Jurkat, Clone E6-1 (cell line): ENCODE data around the gene HPCAL1.

Source experiments
- DNase-seq: peaks from one replicate; pipeline ENCODE4 v3.0.0-alpha.2; 2011; ENCODE audit warnings: low read depth, low spot score
- H3K4me3 ChIP-seq: 2 replicates; pipeline ENCODE4 v1.5.1; 2011; ENCODE audit warnings: mild to moderate bottlenecking, low read length, control low read depth, moderate library complexity

Gene HPCAL1

DNA sequence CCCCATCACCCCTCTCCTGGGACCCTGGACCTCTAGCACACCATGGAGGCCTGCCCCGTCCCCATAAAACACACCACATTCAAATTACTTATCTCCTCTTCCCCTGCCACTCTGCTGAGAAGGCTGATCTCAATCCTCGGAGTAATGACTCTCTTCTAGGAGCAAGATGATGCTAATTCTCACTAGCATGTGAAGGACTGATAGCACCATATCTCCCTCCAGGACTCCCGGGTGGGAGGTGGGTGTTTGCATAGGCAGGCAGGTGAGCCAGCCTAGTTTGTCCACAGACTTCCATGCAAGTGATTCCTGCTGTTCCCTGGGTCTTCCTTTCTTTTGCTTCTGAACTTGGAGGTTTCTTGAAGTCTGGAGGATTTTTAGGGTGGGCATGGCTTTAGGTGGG lies 40.5 kb downstream of the HPCAL1 start:
- H3K4me3 ChIP-seq = no peak overlapping the region
- DNase-seq = no peak

DNA sequence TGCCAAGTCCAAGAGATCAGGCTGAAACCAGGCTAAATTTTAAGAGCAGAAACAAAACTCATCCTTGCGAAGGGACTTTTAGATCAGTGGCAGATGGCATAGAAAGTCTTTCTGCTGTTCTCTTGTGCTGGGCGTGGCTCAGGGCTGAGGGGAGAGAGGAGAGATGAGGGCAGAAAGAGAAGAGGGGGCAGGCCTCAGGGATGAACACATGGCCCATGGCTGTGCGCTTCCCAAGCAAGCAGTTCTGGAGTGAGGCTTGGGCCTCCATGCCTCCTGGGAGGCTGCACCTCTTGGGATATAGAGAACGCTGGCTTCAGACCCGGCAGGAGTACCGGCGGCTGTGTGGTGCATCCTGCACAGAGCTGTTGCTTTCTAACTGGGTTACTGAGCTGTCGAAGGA lies 41.0 kb downstream of the HPCAL1 start:
- no peak overlapping the region for H3K4me3 ChIP-seq
- no peak for DNase-seq

DNA sequence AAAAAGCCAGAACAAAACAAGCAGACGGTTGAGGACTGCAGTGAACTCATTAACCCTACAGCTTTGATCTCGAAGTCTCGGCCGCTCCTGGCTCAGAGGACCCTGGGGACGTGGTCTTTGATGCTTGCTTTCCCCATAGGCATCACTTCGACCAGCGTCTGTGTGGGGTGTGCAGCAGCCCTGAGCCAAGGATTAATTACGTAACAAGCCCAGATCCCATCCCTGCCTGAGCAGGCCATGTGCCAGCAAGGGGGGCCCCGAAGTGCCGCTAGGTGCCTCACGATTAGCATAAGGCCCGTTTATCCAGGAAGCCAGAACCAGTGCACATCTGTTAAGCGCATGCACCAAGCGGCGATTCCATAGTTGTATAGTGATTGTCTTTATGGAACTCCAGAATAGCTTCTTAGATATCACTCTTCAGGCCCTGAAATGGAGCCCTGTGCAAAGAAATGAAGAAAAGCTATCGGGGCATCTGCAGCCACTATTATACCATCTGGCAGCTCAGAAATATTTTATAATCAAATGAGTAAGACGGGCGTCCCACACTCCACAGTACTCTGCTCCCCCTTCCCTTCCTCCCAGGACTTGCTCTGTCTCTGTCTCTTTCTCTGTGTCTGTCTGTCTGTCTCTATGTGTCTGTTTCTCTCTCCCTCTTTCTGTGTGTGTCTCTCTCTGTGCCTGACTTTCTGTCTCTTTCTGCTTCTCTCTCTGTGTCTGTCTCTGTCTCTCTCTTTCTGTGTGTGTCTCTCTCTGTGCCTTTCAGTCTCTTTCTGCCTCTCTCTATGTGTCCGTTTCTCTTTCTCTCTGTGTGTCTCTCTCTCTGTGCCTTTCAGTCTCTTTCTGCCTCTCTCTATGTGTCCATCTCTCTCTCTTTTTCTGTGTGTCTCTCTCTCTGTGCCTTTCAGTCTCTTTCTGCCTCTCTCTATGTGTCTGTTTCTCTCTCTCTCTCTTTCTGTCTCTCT lies 41.7 kb downstream of the HPCAL1 start:
- DNase-seq = no peak
- no peak overlapping the region for H3K4me3 ChIP-seq

DNA sequence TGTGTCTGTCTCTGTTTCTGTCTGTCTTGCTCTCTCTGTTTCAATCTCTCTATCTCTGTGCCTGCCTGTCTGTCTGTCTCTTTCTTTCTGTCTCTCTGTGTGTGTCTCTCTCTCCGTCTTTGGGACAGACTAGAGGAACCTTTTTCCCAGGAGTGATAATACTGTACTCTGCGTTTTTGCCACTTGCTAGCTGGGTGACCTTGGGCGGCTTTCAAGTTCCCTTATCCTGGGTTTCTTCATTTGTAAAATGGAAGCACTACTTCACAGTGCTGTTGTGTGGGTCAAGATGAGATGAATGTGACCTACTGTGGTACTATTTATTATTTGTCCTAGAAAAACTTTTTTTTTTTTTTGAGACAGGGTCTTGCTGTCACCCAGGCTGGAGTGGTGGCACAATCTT lies 42.4 kb downstream of the HPCAL1 start:
- no peak overlapping the region for H3K4me3 ChIP-seq
- no peak for DNase-seq

DNA sequence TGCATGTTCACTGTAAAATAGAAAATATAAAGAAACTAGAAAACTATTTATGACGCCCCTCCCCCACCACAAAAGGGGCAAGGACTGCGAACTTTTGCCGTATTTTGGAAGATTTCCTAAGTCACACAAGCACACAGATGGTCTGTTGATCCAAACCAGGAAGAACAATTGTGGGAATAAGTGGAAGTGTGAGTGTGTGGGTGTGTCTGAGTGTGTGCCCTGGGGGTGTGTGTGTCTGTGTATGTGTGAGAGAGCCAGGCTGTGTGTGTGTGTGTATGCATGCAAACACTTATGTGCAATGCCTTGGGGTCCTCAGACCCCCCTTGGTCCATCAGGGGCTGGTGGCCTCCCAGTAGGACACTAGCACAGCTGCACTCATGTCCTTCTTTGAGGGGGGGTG lies 43.1 kb downstream of the HPCAL1 start:
- DNase-seq = no peak

DNA sequence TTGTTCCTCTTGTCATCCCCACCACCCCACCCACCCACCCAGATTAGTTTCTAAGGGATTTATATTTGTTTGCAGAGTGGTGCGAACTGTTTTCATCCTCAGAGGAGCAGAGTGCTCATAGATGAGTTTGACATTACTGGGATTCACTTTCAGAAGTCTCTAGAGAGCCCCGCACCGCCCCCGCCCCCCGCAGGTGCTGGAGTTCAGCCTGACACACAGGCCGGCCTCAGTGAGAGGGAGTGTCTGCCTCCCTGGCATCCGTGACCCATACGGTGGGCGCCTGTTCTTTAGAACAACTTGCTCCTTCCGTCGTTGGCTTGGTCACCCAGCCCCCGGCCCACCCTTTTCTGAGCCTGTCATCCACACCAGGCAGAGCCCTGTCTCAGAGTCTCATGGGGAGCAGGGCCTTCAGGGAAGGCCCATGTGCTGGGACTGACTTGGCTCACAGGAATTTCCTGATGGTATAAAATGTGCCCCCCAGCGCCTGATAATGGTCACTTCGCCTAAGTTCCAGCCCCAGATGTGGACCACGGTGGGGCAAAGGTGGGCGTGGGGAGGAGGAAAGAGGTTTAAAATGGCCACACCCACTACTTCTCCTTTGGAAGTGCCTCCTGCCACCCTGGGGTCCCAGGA lies 44.3 kb downstream of the HPCAL1 start:
- no peak for DNase-seq
- H3K4me3 ChIP-seq = no peak overlapping the region

More for the DNA sequence above, 43.1 kb downstream of the HPCAL1 start:
- no peak overlapping the region for H3K4me3 ChIP-seq

DNA sequence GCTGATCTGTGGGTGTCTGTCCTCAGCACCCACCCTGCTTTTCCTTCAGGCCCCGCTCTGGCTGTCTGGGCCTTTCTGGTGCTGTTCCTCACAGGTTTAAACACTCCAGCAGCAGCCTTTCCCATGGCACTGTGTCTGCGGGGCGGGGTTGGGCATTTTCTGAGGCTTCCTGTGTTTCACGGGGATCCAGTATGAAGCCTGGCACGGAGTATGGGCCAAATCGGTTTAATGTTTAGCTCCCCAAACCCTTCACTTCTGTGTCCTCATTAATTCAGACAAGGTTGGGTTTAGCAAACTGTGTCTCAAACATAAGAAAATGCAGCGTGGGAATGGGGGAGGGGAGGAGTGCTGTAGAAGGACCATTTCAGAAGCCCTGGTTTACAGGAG lies 44.9 kb downstream of the HPCAL1 start:
- no peak for DNase-seq

DNA sequence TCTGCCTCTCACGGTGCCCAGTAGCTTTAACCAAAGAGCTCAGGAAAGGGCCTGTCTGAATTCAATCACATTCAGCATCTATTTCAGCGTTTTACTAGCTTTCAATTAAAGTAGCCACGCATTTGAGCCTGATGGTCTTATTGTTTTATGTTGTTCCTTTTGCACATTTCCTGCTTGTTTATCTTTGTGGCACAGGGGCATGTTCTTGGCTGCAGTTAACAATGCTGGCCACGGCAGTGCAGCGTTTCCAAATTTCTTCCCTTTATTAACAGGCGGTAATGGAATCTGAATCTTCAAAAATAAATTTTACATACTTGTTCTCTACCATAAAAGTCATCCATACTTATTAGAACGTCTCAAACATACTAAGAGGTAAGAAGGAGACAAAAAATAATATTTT lies 46.2 kb downstream of the HPCAL1 start:
- H3K4me3 ChIP-seq = no peak overlapping the region
- DNase-seq = no peak

More for the DNA sequence above, 44.9 kb downstream of the HPCAL1 start:
- H3K4me3 ChIP-seq = no peak overlapping the region

DNA sequence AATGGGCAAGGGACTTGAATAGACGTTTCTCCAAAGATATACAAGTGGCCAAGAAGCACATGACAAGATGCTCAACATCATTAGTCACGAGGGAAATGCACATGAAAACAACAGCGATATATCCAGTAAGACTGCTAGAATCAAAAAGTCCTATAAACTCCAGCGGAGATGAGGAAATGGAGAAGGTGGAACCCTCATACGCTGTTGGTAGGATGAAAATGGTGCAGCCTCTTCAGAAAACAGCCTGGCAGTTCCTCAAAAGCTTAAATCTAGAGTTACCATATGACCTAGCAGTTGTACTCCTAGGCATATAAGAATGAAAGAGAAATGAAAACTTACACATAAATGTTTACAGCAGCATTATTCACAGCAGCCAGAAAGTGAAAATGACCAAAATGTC lies 48.1 kb downstream of the HPCAL1 start:
- H3K4me3 ChIP-seq = no peak overlapping the region
- DNase-seq = no peak

DNA sequence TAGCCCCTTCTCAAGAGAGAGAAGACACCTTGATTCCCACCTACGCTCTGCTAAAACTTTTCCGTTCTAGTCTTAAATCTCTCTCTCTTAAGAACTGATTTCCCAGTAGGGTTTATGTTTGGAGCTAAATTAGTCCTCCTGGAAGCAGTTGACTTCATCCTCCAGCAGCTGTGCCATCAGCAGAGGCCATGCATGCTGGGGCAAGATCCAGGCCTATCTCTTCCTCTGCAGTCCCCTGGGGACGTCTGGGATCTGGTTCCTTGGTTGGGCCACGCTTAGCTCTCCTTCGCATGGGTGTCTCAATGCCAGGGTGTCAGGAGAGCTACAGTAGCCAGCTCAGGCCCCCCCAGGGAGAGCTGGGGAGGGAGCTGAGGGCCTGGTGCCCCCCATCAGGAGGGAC lies 49.7 kb downstream of the HPCAL1 start:
- no peak for DNase-seq

DNA sequence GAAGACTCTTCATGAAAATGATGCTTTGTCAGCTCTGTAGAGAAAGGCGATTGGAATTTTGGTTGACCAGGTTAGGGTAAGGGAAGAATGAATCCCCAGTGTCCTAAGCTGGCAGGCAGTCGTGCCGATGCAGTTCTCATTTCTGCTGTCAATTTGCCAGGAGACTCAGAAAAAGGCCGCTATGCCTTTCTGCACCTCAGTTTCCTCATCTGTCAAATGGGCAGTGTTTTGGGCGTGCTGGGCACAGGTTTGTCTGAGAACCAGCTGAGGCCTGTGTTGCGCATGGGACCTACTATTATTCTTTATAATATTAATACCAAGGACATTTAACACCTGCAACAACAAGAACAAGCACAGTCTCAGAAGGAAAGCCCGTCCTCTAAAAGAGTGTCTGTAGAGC lies 50.3 kb downstream of the HPCAL1 start:
- DNase-seq = no peak
- H3K4me3 ChIP-seq = no peak overlapping the region

More for the DNA sequence above, 49.7 kb downstream of the HPCAL1 start:
- H3K4me3 ChIP-seq = no peak overlapping the region

DNA sequence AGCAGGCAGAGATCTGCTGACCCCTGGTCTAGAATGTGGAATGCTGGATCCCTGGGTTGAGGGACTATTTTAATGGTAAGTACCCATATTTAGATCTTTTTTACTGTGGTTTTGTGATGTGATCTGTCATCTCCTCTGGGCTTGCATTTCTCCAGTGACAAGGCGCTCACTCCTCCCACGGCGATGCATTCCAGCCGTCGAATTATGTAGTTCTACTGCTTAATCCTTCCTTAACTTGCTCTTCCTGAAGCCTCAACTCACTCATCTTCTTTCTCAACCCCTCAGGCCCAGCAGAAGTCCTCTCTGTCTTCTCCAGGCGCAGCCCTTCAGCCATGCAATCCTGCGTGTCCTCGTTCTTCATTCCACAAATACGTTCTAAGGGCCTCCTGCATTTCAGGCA lies 51.2 kb downstream of the HPCAL1 start:
- no peak for DNase-seq
- no peak overlapping the region for H3K4me3 ChIP-seq

DNA sequence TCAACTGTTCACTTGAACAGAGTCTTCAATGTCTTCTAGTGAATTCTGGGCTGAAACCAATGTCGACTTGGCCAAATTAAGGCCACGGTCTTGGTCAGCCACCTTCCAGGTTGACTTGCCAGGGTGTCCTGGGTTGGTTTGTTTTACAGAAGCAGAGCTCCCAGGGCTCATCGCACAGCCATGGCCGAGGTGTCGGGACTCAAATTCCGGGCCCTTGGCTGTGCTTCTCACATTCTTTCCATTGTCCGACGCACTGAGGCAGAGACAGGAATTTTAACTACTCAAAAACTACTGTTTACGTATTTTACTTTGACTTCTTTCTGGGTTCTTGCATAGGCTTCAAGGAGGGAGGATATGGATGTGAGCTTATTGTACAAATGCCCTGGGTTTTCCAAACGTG lies 51.7 kb downstream of the HPCAL1 start:
- H3K4me3 ChIP-seq = no peak overlapping the region
- DNase-seq = no peak

DNA sequence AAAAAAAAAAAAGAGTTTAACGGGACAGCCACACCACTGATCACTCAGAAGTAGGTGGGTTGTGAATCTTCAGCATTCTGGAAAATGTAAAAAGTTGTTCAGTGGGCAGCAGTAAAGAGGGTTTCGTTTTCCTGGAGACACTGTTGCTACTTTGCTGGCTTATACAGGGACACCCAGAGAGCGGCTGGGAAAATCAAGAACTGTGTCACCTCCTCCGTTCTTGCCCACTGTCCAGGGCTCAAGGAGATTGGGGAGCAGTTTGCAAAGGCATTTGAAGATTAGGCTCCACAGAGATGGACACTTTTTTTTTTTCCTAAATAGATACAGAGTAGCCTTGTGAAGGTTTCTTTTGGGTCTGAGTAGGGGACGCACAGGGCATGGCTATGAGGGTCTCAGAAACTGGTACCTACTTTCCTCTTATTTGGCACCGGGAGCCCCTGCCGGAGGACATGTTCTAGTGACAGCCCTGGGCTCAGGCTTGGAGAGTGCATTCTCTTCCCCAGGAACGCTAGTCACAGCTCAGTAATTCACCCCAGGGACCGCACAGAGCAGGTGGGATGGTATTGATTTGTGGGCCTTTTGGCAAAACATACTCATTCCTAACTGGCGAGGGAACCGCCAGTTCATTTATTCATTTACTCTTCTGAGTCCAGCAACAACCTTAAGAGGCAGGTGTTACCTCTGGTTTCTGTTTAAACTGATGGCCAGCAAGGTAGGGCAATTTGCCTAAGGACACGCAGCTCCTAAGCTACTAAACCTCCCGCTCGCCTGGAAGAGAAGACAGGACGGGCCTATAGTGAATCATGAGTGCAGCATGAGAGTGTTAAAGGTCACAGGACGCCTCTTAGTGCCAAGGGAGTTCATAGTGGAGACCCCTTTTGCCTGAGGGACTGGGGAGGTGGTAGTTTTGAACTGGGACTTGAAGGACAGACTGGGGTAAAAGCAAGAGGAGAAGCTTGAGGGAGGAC lies 53.1 kb downstream of the HPCAL1 start:
- DNase-seq = no peak
- H3K4me3 ChIP-seq = no peak overlapping the region

DNA sequence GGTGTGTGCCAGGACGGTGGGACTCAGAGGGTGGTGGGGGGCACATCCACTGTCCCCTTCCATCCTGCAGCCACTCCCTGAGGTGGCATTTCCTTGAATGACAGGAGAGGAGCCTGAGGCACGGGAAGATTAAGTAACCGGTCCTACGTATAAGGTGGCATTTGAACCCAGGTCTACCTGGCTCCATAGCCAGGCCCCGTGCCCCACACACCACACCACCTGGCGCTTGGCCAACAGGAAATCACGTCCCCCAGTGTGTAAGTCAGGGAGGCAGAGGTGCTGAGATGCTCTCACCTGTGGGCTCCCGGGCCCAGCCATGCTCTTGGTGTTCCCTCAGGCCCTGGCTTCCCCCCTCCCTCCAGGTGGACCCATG lies 53.7 kb downstream of the HPCAL1 start:
- DNase-seq = no peak
- no peak overlapping the region for H3K4me3 ChIP-seq

DNA sequence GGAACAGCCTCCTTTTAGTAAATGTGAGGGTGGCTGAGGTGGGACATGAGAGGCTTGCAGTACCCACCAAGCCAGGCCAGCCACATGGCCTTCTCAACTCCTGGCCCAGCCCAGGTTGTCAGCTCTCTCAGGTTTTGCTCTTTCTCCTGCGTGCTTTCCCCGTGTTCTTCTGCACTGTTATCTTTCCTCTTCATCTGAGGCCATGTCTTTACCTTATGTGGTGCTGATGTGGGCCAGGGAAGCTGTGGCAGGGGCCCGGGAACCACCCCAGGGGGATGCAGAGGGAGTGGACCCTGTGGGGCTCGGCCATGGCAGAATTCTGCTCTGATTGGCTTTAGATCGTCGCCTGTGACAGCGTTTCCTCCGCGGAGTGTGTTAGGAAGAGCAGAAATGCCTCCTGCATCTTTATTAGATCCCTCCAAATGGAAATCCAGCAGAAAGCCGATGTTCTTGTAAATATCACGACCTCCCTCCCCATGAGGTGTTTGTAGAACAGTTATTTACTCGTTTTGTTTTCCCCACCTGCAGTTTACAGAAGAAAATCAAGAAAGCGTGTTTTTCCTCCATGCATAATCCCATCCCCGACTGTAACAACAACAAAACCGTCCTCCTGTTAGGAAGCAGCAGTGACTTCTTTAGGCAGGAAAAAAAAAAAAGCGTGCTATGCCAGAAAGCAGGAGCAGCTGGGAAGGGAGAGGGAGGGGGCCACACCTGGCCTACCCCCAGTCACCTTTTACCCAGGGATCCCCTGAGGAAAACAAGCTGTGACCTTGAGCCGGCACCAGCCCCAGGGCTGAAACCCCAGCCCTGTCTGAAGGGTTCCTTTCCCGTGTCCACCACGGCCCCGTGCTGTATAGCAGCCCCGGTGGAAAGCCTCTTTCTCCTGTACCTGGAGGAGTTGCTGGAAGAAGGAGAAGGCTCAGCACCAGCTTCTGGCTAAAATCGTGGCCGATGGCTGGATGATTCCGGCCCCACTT lies 54.8 kb downstream of the HPCAL1 start:
- DNase-seq = no peak
- H3K4me3 ChIP-seq = no peak overlapping the region

DNA sequence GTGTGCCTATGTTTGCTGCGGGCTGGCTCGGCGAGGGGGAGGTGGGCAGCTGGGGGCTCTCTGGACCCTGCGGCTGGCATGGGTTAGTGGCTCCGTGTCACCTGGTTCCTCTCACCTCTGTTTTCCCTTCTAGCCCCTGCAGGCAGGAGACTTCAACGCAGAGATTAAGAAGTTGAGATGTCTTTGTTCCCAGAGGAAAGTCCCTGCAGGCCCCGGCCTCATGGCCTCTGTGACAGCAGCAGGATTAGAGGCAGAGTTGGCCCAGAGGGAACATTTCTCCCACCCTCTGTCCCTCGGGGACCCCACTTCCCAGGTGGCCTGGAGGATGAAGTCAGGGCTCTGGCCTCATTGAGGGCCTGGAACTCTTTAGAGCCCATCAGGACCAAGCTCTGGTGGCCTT lies 56.5 kb downstream of the HPCAL1 start:
- DNase-seq = no peak
- no peak overlapping the region for H3K4me3 ChIP-seq

DNA sequence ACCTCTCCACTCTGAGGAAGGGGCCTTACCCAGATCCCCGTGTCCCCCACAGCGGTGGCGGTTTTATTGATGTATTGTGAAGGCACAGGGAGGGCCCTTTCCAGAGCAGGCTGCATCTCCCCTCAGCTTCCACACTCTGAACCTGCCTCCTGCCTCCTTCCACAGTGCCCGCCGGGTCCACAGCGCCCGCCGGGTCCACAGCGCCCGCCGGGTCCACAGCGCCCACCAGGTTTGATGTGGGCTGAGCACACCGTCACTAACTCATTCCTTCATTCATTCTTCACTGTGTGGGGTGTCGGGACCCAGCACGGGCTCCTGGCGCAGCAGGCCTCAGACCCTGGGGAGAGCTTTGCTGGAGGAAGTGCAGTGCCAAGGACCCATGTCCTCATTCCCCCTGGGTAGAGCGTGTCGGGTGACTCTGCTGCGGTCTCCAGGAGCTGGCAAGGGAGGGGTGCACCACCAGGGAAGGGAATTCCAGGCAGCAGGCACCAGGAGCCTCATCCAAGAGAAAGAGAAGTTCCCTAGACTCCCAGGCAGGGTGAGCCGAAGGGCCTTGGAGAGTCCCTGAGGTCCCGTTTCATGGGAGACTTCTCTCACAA lies 57.1 kb downstream of the HPCAL1 start:
- no peak overlapping the region for H3K4me3 ChIP-seq
- DNase-seq = no peak
